K562 (cell line): Measurements from ENCODE around the gene DGKZ. TPM values are rescaled to one million over a fixed set of nuclear protein-coding genes. Genes with fewer than 3 reads are reported as not detected.

Experiments used
- ARID1B ChIP-seq: fragments of 450-650 bp; IDR thresholded peaks from 2 replicates; pipeline ENCODE4 v1.6.1; 2016; ENCODE audit warnings: antibody characterized with exemption, mild to moderate bottlenecking, inconsistent platforms
- C11orf30 ChIP-seq: fragments of 450-650 bp; IDR thresholded peaks from 2 replicates; pipeline ENCODE4 v1.6.1; 2016; ENCODE audit warnings: low read depth, mild to moderate bottlenecking
- CBX2 ChIP-seq: fragments of 200-600 bp; sonication (generic); IDR thresholded peaks from one replicate; pipeline ENCODE4 v1.6.1; 2012; ENCODE audit warnings: mild to moderate bottlenecking, low read length, inconsistent platforms; ENCODE audit not compliant: insufficient read depth, poor library complexity, severe bottlenecking
- EGR1 ChIP-seq: fragments of 450-650 bp; conservative IDR thresholded peaks from 2 replicates; pipeline ENCODE4 v1.6.1; 2017; ENCODE audit warnings: mild to moderate bottlenecking
- FOXK2 ChIP-seq, 2 experiments: fragments of 450-650 bp; IDR thresholded peaks in 1 of 2; conservative IDR thresholded peaks in 1 of 2; 2 replicates each; pipeline ENCODE4 v1.6.1; 2016; ENCODE audit warnings: low read depth in 2 of 2, mild to moderate bottlenecking in 1 of 2
- HDAC2 ChIP-seq: fragments of 450-650 bp; IDR thresholded peaks from 2 replicates; pipeline ENCODE4 v1.6.1; 2016; ENCODE audit warnings: mild to moderate bottlenecking
- HNRNPK ChIP-seq: fragments of 200-400 bp; formaldehyde crosslinking; IDR thresholded peaks from one replicate; pipeline ENCODE4 v1.6.1; 2018; ENCODE audit warnings: mild to moderate bottlenecking, low read depth, low read length; ENCODE audit not compliant: poor library complexity, severe bottlenecking
- KAT8 ChIP-seq: fragments of 450-650 bp; IDR thresholded peaks from 2 replicates; pipeline ENCODE4 v1.6.1; 2016; ENCODE audit warnings: low read depth, mild to moderate bottlenecking
- KDM1A ChIP-seq, 2 experiments: fragments of 450-650 bp; IDR thresholded peaks; 2 replicates each; pipeline ENCODE4 v1.6.1; 2016; ENCODE audit warnings: mild to moderate bottlenecking in 2 of 2
- L3MBTL2 ChIP-seq: fragments of 450-650 bp; IDR thresholded peaks from 2 replicates; pipeline ENCODE4 v1.6.1; 2016; ENCODE audit warnings: mild to moderate bottlenecking, moderate library complexity
- MAFF ChIP-seq: IDR thresholded peaks from 2 replicates; pipeline ENCODE4 v1.6.1; 2012; ENCODE audit warnings: low read length, improper control_type of control experiment
- MAFG ChIP-seq: fragments of 450-650 bp; conservative IDR thresholded peaks from 2 replicates; pipeline ENCODE4 v1.6.1; 2016; ENCODE audit warnings: missing genetic modification characterization, missing compliant biosample characterization
- MAFK ChIP-seq: IDR thresholded peaks from 2 replicates; pipeline ENCODE4 v1.6.1; 2011; ENCODE audit warnings: low read length, improper control_type of control experiment
- MEF2A ChIP-seq: IDR thresholded peaks from 2 replicates; pipeline ENCODE4 v1.6.1; 2011; ENCODE audit warnings: low read depth, mild to moderate bottlenecking, low read length, moderate library complexity; ENCODE audit not compliant: control insufficient read depth
- MYC ChIP-seq, 2 experiments: fragments of 250-450 bp in 1 of 2; sonication (Bioruptor Pico) in 1 of 2; IDR thresholded peaks; 2 replicates each; pipeline versions ENCODE4 v1.5.1 to v1.6.1; 2012 to 2021; ENCODE audit warnings: low read depth in 2 of 2, borderline replicate concordance in 1 of 2, improper control_type of control experiment in 1 of 2, low read length in 1 of 2, mild to moderate bottlenecking in 1 of 2, moderate library complexity in 1 of 2
- NFE2 ChIP-seq: IDR thresholded peaks from 2 replicates; pipeline ENCODE4 v1.6.1; 2014; ENCODE audit warnings: antibody characterized with exemption, low read depth
- NRF1 ChIP-seq, 2 experiments: fragments of 450-650 bp; IDR thresholded peaks in 1 of 2; conservative IDR thresholded peaks in 1 of 2; 2 replicates each; pipeline ENCODE4 v1.6.1; 2014; ENCODE audit warnings: mild to moderate bottlenecking in 2 of 2
- PHF8 ChIP-seq: fragments of 200-600 bp; sonication (generic); IDR thresholded peaks from 2 replicates; pipeline ENCODE4 v1.6.1; 2012; ENCODE audit warnings: mixed run types, mild to moderate bottlenecking, inconsistent platforms, low read length, moderate library complexity, borderline replicate concordance
- PYGO2 ChIP-seq: fragments of 450-650 bp; IDR thresholded peaks from 2 replicates; pipeline ENCODE4 v1.6.1; 2016; ENCODE audit warnings: mild to moderate bottlenecking, missing genetic modification characterization, moderate library complexity, missing compliant biosample characterization
- SIN3A ChIP-seq, 2 experiments: fragments of 150-350 bp in 1 of 2; IDR thresholded peaks; 2 replicates each; pipeline ENCODE4 v1.6.1; 2011 to 2016; ENCODE audit warnings: borderline replicate concordance in 2 of 2, low read depth in 2 of 2, low read length in 2 of 2, mild to moderate bottlenecking in 2 of 2, moderate library complexity in 2 of 2; ENCODE audit not compliant: control insufficient read depth in 1 of 2
- SMARCA4 ChIP-seq: fragments of 450-650 bp; IDR thresholded peaks from 2 replicates; pipeline ENCODE4 v1.6.1; 2016
- SNRNP70 ChIP-seq: fragments of 200-400 bp; formaldehyde crosslinking; optimal IDR thresholded peaks from 2 replicates; pipeline ENCODE3; 2017; ENCODE audit warnings: low read depth, low read length
- TCF3 ChIP-seq: sonication (generic); formaldehyde crosslinking; IDR thresholded peaks from 2 replicates; pipeline ENCODE4 v1.4.0; 2020; ENCODE audit warnings: mild to moderate bottlenecking, missing genetic modification reagents
- TCF7 ChIP-seq: sonication (generic); IDR thresholded peaks from 2 replicates; pipeline ENCODE4 v1.6.1; 2016; ENCODE audit warnings: antibody characterized with exemption, borderline replicate concordance
- ZNF3 ChIP-seq: fragments of 250-450 bp; sonication (Bioruptor Pico); IDR thresholded peaks from 2 replicates; pipeline ENCODE4 v1.5.0; 2021; ENCODE audit warnings: mild to moderate bottlenecking, moderate library complexity
- ZNF316 ChIP-seq: fragments of 450-650 bp; IDR thresholded peaks from 2 replicates; pipeline ENCODE4 v1.6.1; 2016
- ZNF586 ChIP-seq: fragments of 450-650 bp; formaldehyde crosslinking; conservative IDR thresholded peaks from 2 replicates; pipeline ENCODE4 v1.4.0; 2020; ENCODE audit warnings: mild to moderate bottlenecking, moderate library complexity
- ZSCAN29 ChIP-seq: fragments of 450-650 bp; IDR thresholded peaks from 2 replicates; pipeline ENCODE4 v1.6.1; 2017
- polyA plus RNA-seq, 8 experiments: library from polyadenylated mRNA; depleted of rRNA in 4 of 8; stranded (reverse) in 5 of 8; unstranded in 3 of 8; fragments of >200 nt; fragmentation: Nextera tagmentation in 2 of 8; fragmentation: Illumina TruSeq in 1 of 8; extraction: Ambion mirVana in 2 of 8; extraction: Trizol in 1 of 8; gene quantifications; 2 replicates each; pipeline versions ENCODE4 v1.2.1 to v1.2.3, GENCODE V29; 2011 to 2014; ENCODE audit warnings: inconsistent platforms in 1 of 8, missing spikeins in 1 of 8
- total RNA-seq, 7 experiments: library from RNA; depleted of rRNA in 6 of 7; stranded (reverse); fragments of >200 nt in 6 of 7; fragmentation: Illumina TruSeq in 2 of 7; extraction: Trizol in 2 of 7; gene quantifications; 2 replicates each; pipeline versions ENCODE4 v1.2.1 to v1.2.3, GENCODE V29; 2011 to 2021; ENCODE audit warnings: low replicate concordance in 1 of 7
- TF ChIP-seq, protein P1 (sequence below): sonication (generic); IDR thresholded peaks from 2 replicates; pipeline ENCODE4 v1.6.1; 2016
- TF ChIP-seq, protein P2 (sequence below): fragments of 200-800 bp; sonication (Bioruptor generic); IDR thresholded peaks from 2 replicates; pipeline ENCODE4 v1.6.1; 2017; ENCODE audit warnings: missing genetic modification characterization, missing compliant biosample characterization

Gene DGKZ
- total and polyA plus RNA-seq, 9 of the 15 experiments (the other 6 are each of a cell fraction or from before 2014, with no cell fraction given): 0.51 to 100 (median 44.2) TPM

DNA sequence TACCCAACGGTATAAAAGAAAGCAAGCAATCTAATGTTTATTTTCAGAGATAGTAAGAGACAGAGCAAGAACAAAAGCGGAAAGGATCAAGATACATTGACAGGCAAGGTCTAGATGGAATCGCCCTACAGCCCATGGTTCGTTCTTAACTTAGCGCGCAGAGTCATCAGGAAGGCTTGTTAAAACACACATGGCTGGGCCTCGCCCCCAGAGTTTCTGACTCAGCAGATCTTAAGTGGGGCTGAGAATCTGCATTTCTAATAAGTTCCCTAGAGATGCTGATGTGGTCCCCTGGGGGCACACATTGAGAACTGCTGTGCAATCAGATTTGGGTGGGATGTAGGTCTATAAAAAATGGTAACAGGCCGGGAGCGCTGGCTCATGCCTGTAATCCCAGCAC lies 80.1 kb downstream of the DGKZ start (continued):
- TF ChIP-seq TCF7 (no peak), FOXK2 (conservative IDR thresholded peaks at IDR 0.05 in 1 of 2, IDR thresholded peaks at IDR 0.05 in 1 of 2; ENCODE audit: low read depth in 2 of 2) (0 out of 4 replicates have a peak, but pooled peaks of 1 of the 2 experiments have one; percentile 32), ZNF586 (no peak), ZNF3 (CRISPR knock-in tag) (no peak), SMARCA4 (peak; percentile 59), NFE2 (peak; percentile 97), CBX2 (no peak), PYGO2 (tag) (0 out of 2 replicates have a peak, but pooled peaks have one; percentile 7), PHF8 (no peak), ARID1B (peak; percentile 67), EGR1 (peak; percentile 86), MAFK (peak; percentile 97), L3MBTL2 (peak; percentile 36; the same call in 1 of the 2 replicates), MEF2A (peak; percentile 47; the same call in 1 of the 2 replicates), MAFF (peak; percentile 96), HNRNPK (no peak), MYC (IDR thresholded peaks at IDR 0.05; ENCODE audit: low read depth, low read length) (peak; percentile 70), MYC (CRISPR knock-in tag; IDR thresholded peaks at IDR 0.05; ENCODE audit: borderline replicate concordance, low read depth) (no peak), HDAC2 (0 out of 2 replicates have a peak, but pooled peaks have one; percentile 34), MAFG (tag) (peak; percentile 98), SNRNP70 (no peak), C11orf30 (peak; percentile 99), TCF3 (CRISPR knock-in tag) (peak; percentile 30), ZSCAN29 (no peak), ZNF316 (peak; percentile 100), SIN3A (IDR thresholded peaks at IDR 0.05; ENCODE audit: borderline replicate concordance in 2 of 2, control insufficient read depth in 1 of 2, low read depth in 2 of 2, low read length in 2 of 2) (peak in 1 of 2 experiments; percentile 88; a peak in 2 of 4 replicates), KAT8 (no peak), KDM1A (IDR thresholded peaks at IDR 0.05) (peak; percentile 38 to 39; a peak in 2 of 4 replicates), NRF1 (conservative IDR thresholded peaks at IDR 0.05 in 1 of 2, IDR thresholded peaks at IDR 0.05 in 1 of 2) (0 out of 4 replicates have a peak, but pooled peaks of 1 of the 2 experiments have one; percentile 20)
- TF ChIP-seq, protein P1, sequence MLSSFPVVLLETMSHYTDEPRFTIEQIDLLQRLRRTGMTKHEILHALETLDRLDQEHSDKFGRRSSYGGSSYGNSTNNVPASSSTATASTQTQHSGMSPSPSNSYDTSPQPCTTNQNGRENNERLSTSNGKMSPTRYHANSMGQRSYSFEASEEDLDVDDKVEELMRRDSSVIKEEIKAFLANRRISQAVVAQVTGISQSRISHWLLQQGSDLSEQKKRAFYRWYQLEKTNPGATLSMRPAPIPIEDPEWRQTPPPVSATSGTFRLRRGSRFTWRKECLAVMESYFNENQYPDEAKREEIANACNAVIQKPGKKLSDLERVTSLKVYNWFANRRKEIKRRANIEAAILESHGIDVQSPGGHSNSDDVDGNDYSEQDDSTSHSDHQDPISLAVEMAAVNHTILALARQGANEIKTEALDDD: peak; percentile 37; the same call in 1 of the 2 replicates
- TF ChIP-seq, protein P2, sequence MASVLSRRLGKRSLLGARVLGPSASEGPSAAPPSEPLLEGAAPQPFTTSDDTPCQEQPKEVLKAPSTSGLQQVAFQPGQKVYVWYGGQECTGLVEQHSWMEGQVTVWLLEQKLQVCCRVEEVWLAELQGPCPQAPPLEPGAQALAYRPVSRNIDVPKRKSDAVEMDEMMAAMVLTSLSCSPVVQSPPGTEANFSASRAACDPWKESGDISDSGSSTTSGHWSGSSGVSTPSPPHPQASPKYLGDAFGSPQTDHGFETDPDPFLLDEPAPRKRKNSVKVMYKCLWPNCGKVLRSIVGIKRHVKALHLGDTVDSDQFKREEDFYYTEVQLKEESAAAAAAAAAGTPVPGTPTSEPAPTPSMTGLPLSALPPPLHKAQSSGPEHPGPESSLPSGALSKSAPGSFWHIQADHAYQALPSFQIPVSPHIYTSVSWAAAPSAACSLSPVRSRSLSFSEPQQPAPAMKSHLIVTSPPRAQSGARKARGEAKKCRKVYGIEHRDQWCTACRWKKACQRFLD (CRISPR knock-in tag): no peak
